Measurements from ENCODE around the gene RPS24.

Gene RPS24

GRCh38 chr10:78042752-78043104 is 9.1 kb downstream of the RPS24 start:
- Histone ChIP-seq H3K9me3 (replicated peaks in 1 of 11) (no peaks in the 10 kb centered on the region), H3K36me3 (peaks cover 51 to 61% (median 55%) of the 10 kb centered on the region in 11 experiments), H3K4me2 (no peak overlapping the region), H3K4me3 (no peak overlapping the region), H4K20me1 (peaks cover 71 to 99% (median 95%) of the 10 kb centered on the region in 11 experiments), H3K9ac (no peak overlapping the region), H3K27ac (no peak overlapping the region), H3K4me1 (peaks cover 39 to 90% (median 70%) of the 10 kb centered on the region in 10 experiments), H3K27me3 (no peaks in the 10 kb centered on the region)
- no peak for TF ChIP-seq Cebpa-rat (IDR thresholded peaks at IDR 0.05)

- no peak overlapping the region for H3K27ac ChIP-seq
- no peaks in the 10 kb centered on the region for H3K9me3 ChIP-seq (replicated peaks in 1 of 11)
- H3K4me3 ChIP-seq: no peak overlapping the region
These were observed 10.5 kb downstream of the RPS24 start for GRCh38 chr10:78044179-78044578.

GRCh38 chr10:78044699-78045098 is 11.0 kb downstream of the RPS24 start:
- no peak overlapping the region for H3K9ac ChIP-seq
- 0 out of 22 replicates have a peak overlapping the region, but pooled peaks of 1 of the 11 experiments have one; percentile 10 for H3K27ac ChIP-seq
- peak overlapping the region in 10 of 11 experiments; percentile 16 to 66 (median 44); a peak in 18 of 22 replicates for H3K4me2 ChIP-seq

More at GRCh38 chr10:78044179-78044578, 10.5 kb downstream of the RPS24 start:
- Histone ChIP-seq H4K20me1 (peaks cover 56 to 98% (median 81%) of the 10 kb centered on the region in 11 experiments; a peak in 21 of 22 replicates), H3K9ac (no peak overlapping the region), H3K4me2 (peak overlapping the region in 3 of 11 experiments; percentile 43 to 62 (median 45); a peak in 5 of 22 replicates), H3K27me3 (no peaks in the 10 kb centered on the region), H3K4me1 (peaks cover 27 to 77% (median 59%) of the 10 kb centered on the region in 10 experiments), H3K36me3 (peaks cover 37 to 47% (median 40%) of the 10 kb centered on the region in 11 experiments)
- no peak for TF ChIP-seq Cebpa-rat (IDR thresholded peaks at IDR 0.05)

GRCh38 chr10:78045237-78045636 is 11.6 kb downstream of the RPS24 start:
- peak overlapping the region; percentile 8 to 66 (median 43); a peak in 20 of 22 replicates for H3K4me2 ChIP-seq
- peaks cover 26 to 42% (median 29%) of the 10 kb centered on the region in 11 experiments for H3K36me3 ChIP-seq
- H3K27me3 ChIP-seq: no peaks in the 10 kb centered on the region
- H3K9me3 ChIP-seq (replicated peaks in 1 of 11): no peaks in the 10 kb centered on the region
- no peak for TF ChIP-seq Cebpa-rat (IDR thresholded peaks at IDR 0.05)
- no peak overlapping the region for H3K4me3 ChIP-seq
- no peak overlapping the region for H3K9ac ChIP-seq
- peaks cover 33 to 77% (median 58%) of the 10 kb centered on the region in 10 experiments for H3K4me1 ChIP-seq
- H4K20me1 ChIP-seq: peaks cover 45 to 92% (median 70%) of the 10 kb centered on the region in 11 experiments; a peak in 21 of 22 replicates
- H3K27ac ChIP-seq: peak overlapping the region in 1 of 11 experiments; percentile 10; a peak in 2 of 22 replicates

More at GRCh38 chr10:78044699-78045098, 11.0 kb downstream of the RPS24 start:
- Histone ChIP-seq H3K36me3 (peaks cover 32 to 47% (median 35%) of the 10 kb centered on the region in 11 experiments), H3K4me3 (no peak overlapping the region), H3K27me3 (no peaks in the 10 kb centered on the region), H3K9me3 (replicated peaks in 1 of 11) (no peaks in the 10 kb centered on the region), H4K20me1 (peaks cover 51 to 98% (median 75%) of the 10 kb centered on the region in 11 experiments; a peak in 21 of 22 replicates), H3K4me1 (peaks cover 27 to 75% (median 57%) of the 10 kb centered on the region in 10 experiments)
- TF ChIP-seq Cebpa-rat (IDR thresholded peaks at IDR 0.05): no peak

GRCh38 chr10:78045856-78046255 is 12.2 kb downstream of the RPS24 start:
- H3K9ac ChIP-seq: no peak overlapping the region
- TF ChIP-seq Cebpa-rat (IDR thresholded peaks at IDR 0.05): no peak
- H3K27ac ChIP-seq: peak overlapping the region in 1 of 11 experiments; percentile 2; a peak in 1 of 22 replicates
- H3K36me3 ChIP-seq: peaks cover 20 to 36% (median 23%) of the 10 kb centered on the region in 11 experiments
- peaks cover 39 to 86% (median 64%) of the 10 kb centered on the region in 11 experiments; a peak in 21 of 22 replicates for H4K20me1 ChIP-seq
- H3K4me1 ChIP-seq: peaks cover 39 to 75% (median 56%) of the 10 kb centered on the region in 10 experiments
- H3K27me3 ChIP-seq: no peaks in the 10 kb centered on the region
- peak overlapping the region in 5 of 11 experiments; percentile 18 to 62 (median 45); a peak in 7 of 22 replicates for H3K4me2 ChIP-seq
- H3K4me3 ChIP-seq: no peak overlapping the region
- no peaks in the 10 kb centered on the region for H3K9me3 ChIP-seq (replicated peaks in 1 of 11)

- H3K4me1 ChIP-seq: peaks cover 39 to 68% (median 48%) of the 10 kb centered on the region in 10 experiments
- no peak overlapping the region for H3K27ac ChIP-seq
- no peak; a peak in 1 of 22 replicates for TF ChIP-seq Cebpa-rat (IDR thresholded peaks at IDR 0.05)
- peaks cover 30 to 77% (median 55%) of the 10 kb centered on the region in 11 experiments; a peak in 21 of 22 replicates for H4K20me1 ChIP-seq
- H3K4me2 ChIP-seq: peak overlapping the region in 9 of 11 experiments; percentile 14 to 70 (median 48); a peak in 16 of 22 replicates
- peaks cover 11 to 26% (median 14%) of the 10 kb centered on the region in 11 experiments for H3K36me3 ChIP-seq
- no peak overlapping the region for H3K4me3 ChIP-seq
- no peaks in the 10 kb centered on the region for H3K9me3 ChIP-seq (replicated peaks in 1 of 11)
- no peaks in the 10 kb centered on the region for H3K27me3 ChIP-seq
- H3K9ac ChIP-seq: no peak overlapping the region
These were observed 13.1 kb downstream of the RPS24 start for GRCh38 chr10:78046711-78047269.

- TF ChIP-seq Cebpa-rat (IDR thresholded peaks at IDR 0.05): no peak
- Histone ChIP-seq H3K4me1 (peaks cover 40 to 63% (median 45%) of the 10 kb centered on the region in 10 experiments), H3K36me3 (peaks cover 5 to 20% (median 8%) of the 10 kb centered on the region in 11 experiments; a peak in 21 of 22 replicates), H3K4me3 (no peak overlapping the region), H4K20me1 (peaks cover 24 to 71% (median 48%) of the 10 kb centered on the region in 11 experiments; a peak in 21 of 22 replicates), H3K9ac (0 out of 22 replicates have a peak overlapping the region, but pooled peaks of 3 of the 11 experiments have one; percentile 4 to 27 (median 11)), H3K4me2 (peak overlapping the region; percentile 25 to 70 (median 51); a peak in 19 of 22 replicates), H3K27ac (0 out of 22 replicates have a peak overlapping the region, but pooled peaks of 1 of the 11 experiments have one; percentile 9), H3K27me3 (no peaks in the 10 kb centered on the region), H3K9me3 (replicated peaks in 1 of 11) (no peaks in the 10 kb centered on the region)
These were observed 13.7 kb downstream of the RPS24 start for GRCh38 chr10:78047314-78047891.

- H3K27me3 ChIP-seq: no peaks in the 10 kb centered on the region
- peaks cover 37 to 60% (median 50%) of the 10 kb centered on the region in 10 experiments for H3K4me1 ChIP-seq
- no peak for TF ChIP-seq Cebpa-rat (IDR thresholded peaks at IDR 0.05)
- no peak overlapping the region for H3K27ac ChIP-seq
- peak overlapping the region in 3 of 11 experiments; percentile 44 to 68 (median 65); a peak in 6 of 22 replicates for H3K4me2 ChIP-seq
- H3K36me3 ChIP-seq: peaks cover 0 to 8% (median 0%) of the 10 kb centered on the region in 11 experiments; a peak in 4 of 22 replicates
- H3K9me3 ChIP-seq (replicated peaks in 1 of 11): no peaks in the 10 kb centered on the region
- H3K9ac ChIP-seq: no peak overlapping the region
- H4K20me1 ChIP-seq: peaks cover 0 to 46% (median 24%) of the 10 kb centered on the region in 11 experiments; a peak in 20 of 22 replicates
- H3K4me3 ChIP-seq: no peak overlapping the region
These were observed 16.2 kb downstream of the RPS24 start for GRCh38 chr10:78049851-78050250.

Measured in BLaER1 treated with 17β-estradiol and CSF1 and Interleukin-3, amounts not matched to agents 10 nM and 100 nM (cell line).